GM21529 (cell line): ENCODE results near the gene TPM4.
"Not testable (repeated sequence)": the region's sequence is repeated elsewhere in the genome, so short reads cannot be mapped to it uniquely, and the experiment has no call there.

ENCODE experiments used
- ATAC-seq: cut with Tn5 transposase; IDR thresholded peaks from one replicate; pipeline ENCODE4 v1.9.1; 2021; ENCODE audit not compliant: unreplicated experiment

The TPM4 gene

GRCh38 chr19:16076154-16076957, at the start of gene TPM4:
Gene TPM4, plus strand, starts transcription at chr19:16076495. Its CDS starts 71 bp downstream, at chr19:16076566.
- peak; percentile 54 for ATAC-seq

- ATAC-seq: no peak
Observed at GRCh38 chr19:16026756-16027155, 49.5 kb upstream of the TPM4 start.

DNA sequence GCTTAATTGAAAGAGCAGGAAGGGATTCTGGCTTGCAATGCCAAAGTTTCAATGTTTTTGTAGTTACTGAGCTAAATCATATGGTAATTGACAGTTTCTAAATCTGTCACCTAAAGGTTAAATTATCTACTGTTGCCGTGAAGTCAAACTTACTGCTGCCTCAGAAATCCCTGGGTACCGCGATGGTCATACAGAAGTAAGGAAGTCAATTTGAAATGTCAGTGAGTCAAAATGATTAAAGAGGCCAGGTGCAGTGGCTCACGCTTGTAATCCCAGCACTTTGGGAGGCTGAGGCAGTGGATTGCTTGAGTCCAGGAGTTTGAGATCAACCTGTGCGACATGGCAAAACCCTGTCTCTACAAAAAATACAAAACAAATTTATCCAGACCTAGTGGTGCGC, 48.8 kb upstream of the TPM4 start:
- ATAC-seq: no peak

GRCh38 chr19:16030155-16030554, 46.1 kb upstream of the TPM4 start:
- ATAC-seq: not testable (repeated sequence)

- no peak for ATAC-seq
Observed at GRCh38 chr19:16030964-16031871, 45.1 kb upstream of the TPM4 start.

DNA sequence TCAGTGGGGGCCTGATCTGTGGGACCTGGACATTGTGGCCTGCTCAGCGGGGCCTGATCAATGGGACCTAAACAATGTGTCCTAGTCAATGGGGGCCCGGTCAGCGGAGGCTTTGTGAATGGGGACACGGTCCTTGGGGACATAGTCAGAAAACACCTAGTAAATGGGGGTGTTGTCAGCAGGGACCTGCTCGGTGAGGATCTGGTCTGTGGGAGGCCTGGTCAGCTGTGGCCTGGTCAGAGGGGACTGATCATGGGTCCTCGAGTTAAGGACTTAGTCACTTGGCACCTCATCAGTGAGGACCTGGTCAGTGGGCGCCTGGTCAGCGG, 44.5 kb upstream of the TPM4 start:
- ATAC-seq: no peak

DNA sequence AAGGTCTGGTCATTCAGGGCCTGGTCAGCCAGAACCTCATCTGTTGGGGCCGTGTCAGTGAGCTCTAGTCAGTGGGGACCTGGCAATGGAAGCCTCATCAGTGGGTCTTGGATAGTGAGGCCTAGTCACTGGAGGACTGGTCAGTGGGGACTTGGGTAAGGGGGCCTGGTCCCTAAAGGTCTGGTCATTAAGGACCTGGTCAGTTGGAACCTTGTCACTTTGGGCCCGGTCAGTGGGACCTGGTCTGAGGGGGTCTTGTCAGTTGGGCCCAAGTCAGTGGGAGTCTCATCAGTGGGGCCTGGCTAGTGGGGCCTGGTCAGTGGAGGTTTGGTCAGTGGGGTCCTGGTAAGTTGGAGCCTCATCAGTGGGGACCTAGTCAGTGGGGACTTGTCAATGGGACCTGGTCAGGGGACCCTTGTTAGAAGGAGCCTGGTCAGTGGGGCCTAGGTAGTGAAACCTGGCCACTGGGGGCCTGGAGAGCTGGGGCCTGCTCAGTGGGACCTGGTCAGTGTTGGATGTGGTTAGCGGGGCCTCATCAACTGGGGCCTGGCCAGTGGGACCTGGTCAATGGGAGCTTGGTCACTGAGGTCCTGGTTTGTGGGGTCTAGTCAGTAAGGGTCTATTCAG, 43.7 kb upstream of the TPM4 start:
- ATAC-seq: no peak

DNA sequence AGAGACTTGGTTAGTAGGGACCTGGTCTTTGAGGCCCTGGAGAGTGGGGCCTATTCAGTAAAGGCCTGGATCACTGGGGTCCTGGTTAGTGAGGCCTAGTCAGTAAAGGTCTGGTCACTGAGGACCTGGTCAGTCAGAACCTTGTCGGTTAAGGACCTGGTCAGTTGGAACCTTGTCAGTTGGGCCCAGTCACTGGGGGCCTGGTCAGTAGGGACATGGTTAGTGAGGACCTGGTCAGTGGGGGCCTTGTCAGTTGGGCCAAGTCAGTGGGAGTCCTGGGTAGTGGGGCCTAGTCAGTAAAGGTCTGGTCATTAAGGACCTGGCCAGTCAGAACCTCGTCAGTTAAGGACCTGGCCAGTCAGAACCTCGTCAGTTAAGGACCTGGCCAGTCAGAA, 43.2 kb upstream of the TPM4 start:
- no peak for ATAC-seq

DNA sequence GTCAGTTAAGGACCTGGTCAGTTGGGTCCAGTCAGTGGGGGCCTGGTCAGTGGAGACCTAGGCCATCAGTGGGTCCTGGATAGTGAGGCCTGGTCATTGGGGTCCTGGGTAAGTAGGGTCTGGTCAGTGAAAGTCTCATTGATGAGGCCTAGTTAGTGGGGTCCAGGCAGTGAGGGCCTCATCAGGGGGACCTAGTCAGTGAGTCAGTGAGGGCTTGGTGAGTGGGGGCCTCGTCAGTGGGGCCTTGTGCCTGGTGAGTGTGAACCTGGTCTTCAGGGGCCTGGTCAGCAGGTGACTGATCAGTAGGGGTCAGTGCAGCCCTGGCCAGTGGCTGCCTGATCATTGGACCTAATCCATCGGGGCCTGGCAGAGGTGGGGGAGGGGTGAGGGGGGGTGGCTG, 42.6 kb upstream of the TPM4 start:
- ATAC-seq: no peak

- no peak for ATAC-seq
Observed at GRCh38 chr19:16034180-16034579, 42.1 kb upstream of the TPM4 start.

DNA sequence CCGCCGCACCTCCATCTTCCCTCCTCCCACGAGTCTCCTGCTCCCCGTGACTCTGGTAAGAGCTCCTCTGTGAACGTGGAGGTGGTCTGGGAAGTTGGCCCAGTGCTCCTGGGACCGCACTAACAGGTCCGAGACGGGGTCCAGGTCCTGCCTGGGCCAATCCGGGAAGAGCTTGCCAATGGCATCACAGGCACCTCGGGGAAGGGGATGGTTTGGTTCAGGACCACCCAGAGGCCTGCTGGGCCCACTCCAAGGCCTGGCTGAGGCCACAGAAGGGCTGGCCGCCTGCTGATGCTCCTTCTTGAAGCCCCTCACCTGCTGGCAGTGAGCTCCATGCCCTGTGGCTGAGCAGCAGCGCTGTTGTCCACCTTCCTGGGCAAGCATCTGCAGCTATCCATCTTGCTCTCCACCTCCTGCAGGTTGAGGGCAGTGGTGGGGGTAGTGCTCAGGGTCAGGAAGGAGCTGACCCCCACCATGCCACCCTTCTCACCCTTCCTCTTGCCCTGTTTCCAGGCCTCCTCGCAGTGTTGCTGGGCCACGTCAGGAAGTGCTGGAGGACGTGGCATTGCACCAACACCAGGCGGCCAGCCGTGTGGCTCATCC, 41.2 kb upstream of the TPM4 start:
- no peak for ATAC-seq

DNA sequence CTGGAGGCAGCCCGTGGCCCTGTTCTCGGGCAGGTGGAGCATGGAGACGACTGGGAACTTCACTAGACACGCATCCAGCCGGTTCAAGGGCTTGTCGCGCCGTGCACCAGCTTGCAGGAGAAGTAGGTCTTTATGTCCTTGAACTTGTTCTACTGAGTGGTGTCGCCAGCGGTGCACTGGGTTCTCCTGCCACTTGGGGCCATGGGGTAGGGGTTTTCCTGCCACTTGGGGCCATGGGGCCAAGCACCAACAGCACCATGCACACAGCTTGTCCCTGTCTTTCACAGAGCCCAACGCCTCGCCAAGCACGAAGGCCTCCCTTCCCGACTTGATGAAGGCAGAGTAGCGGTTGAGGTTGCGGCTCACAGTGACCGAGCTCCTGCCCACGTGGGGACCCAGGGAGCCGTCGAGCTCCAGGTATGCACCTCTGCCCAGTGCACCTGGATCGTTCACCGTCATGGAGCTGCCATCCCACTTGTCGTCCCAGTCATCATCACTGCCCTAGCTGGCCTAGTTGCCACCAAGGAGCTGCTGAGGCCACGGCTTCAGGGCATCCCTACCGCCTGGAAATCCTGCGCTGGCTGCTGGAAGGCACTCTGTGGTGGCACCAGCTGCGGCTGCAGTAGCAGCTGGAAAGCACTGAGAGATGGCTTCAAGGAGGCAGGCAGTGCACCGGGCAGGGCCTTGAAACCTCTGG, 40.5 kb upstream of the TPM4 start:
- no peak for ATAC-seq

- no peak for ATAC-seq
Observed at GRCh38 chr19:16036397-16036925, 39.8 kb upstream of the TPM4 start.

GRCh38 chr19:16036941-16037340, 39.4 kb upstream of the TPM4 start:
- no peak for ATAC-seq

DNA sequence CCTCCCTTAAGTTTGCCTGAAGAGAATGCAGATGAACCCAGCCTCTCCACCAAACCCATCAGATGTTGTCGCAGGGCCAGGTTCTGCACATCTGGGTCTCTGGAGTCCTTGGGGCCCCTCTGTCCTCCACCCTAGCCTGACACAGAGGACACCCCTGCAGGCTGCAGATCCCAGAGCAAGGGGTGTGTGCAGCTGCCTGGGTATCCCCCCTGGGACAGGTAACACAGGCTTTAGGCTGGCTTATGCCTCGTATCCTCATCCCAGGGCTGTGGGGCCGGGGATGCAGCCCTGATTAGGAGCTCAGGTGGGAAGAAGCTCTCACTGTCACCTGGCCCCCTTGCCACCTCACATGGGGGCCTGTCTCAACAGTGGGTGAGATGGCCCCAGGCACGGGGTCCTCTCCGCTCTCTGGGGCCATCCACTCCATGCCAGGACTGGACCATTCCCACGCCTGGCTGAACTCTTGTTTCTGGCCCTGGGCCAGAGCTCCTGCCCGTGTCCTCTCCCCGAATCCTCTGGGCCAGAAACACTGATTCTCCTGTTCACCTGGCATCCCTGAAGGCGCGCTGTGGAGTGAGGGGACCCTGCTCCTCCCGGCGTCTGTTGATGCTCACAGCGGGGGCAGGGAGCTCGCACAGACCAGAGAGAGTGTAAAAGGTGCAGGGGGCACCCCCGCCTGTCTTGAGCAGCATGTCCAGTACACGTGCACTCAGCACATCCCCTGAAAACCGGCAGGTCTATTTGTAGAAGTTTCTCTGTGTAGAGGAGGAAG, 38.7 kb upstream of the TPM4 start:
- ATAC-seq: no peak

DNA sequence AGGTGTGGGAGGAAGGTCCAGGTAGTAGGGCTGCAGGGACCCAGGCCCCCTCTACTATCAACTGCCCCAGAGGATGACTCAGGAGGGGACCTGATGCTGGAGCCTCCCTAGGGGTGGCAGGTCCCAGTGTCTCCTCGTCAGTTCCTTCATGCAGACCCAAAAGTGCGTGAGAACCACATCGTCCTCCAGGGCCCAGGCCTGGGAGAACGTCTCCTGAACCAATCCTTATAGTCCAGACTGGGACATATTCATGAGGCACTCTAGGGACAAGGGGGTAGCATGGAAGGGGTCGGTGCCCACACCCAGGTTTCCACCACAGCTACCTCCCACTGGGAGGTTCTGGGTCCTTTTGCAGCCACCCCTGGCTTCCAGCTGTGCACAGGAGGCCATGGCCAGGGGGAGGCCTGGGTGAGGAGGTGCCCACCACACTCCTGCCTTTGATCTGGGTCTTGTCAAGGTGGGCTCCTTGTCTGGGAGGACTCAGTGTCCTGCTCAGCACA, 38.0 kb upstream of the TPM4 start:
- no peak for ATAC-seq

- no peak for ATAC-seq
Observed at GRCh38 chr19:16039081-16039480, 37.2 kb upstream of the TPM4 start.

- no peak for ATAC-seq
Observed at GRCh38 chr19:16039545-16039944, 36.8 kb upstream of the TPM4 start.

GRCh38 chr19:16040642-16041041, 35.7 kb upstream of the TPM4 start:
- no peak for ATAC-seq
